HG03045 (cell line): ENCODE data around the gene TGFB2.
"Not testable (repeated sequence)": the region's sequence is repeated elsewhere in the genome, so short reads cannot be mapped to it uniquely, and the experiment has no call there.

ENCODE experiments used
- ATAC-seq: cut with Tn5 transposase; IDR thresholded peaks from one replicate; pipeline ENCODE4 v1.9.1; 2021; ENCODE audit warnings: mild to moderate bottlenecking, moderate library complexity; ENCODE audit not compliant: unreplicated experiment

Gene TGFB2

DNA sequence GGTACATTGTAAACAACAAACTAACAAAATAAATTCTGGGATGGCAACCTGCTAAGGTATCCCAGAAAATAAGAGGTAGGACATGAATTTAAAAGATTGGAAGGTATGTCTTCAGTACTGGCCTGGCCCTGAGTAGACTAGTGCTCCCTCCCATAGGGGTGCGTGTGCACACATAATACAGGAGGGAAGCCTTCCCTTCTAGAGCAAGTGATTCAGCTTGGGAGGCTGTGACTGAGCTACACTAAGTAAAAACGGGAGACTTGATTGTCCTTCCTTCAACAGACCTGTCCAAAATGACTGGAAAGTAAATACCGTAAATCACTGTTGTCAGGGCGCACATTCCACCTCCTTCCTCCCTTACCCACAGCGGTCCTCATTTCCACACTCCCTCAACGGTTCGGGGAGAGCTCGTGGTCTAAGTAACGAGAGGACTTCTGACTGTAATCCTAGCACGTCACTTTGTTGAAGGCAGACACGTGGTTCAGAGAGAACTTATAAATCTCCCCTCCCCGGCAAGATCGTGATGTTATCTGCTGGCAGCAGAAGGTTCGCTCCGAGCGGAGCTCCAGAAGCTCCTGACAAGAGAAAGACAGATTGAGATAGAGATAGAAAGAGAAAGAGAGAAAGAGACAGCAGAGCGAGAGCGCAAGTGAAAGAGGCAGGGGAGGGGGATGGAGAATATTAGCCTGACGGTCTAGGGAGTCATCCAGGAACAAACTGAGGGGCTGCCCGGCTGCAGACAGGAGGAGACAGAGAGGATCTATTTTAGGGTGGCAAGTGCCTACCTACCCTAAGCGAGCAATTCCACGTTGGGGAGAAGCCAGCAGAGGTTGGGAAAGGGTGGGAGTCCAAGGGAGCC, at the start of gene TGFB2:
TSS of gene TGFB2 (plus strand) at position 523 of the 859 bp plus-strand sequence. CDS start 1,366 bp downstream, outside the sequence.
- ATAC-seq: peak; percentile 45

- ATAC-seq: no peak
Measured at GRCh38 chr1:218296162-218296561, 49.0 kb upstream of the TGFB2 start.

- no peak for ATAC-seq
Measured at GRCh38 chr1:218297461-218297860, 47.7 kb upstream of the TGFB2 start.

GRCh38 chr1:218297867-218298266, 47.3 kb upstream of the TGFB2 start:
- no peak for ATAC-seq

- ATAC-seq: no peak
Measured at GRCh38 chr1:218298398-218298797, 46.7 kb upstream of the TGFB2 start.

GRCh38 chr1:218299416-218299815, 45.7 kb upstream of the TGFB2 start:
- ATAC-seq: no peak

- ATAC-seq: no peak
Measured at GRCh38 chr1:218301217-218301616, 43.9 kb upstream of the TGFB2 start.

- no peak for ATAC-seq
Measured at GRCh38 chr1:218302155-218302554, 43.0 kb upstream of the TGFB2 start.

DNA sequence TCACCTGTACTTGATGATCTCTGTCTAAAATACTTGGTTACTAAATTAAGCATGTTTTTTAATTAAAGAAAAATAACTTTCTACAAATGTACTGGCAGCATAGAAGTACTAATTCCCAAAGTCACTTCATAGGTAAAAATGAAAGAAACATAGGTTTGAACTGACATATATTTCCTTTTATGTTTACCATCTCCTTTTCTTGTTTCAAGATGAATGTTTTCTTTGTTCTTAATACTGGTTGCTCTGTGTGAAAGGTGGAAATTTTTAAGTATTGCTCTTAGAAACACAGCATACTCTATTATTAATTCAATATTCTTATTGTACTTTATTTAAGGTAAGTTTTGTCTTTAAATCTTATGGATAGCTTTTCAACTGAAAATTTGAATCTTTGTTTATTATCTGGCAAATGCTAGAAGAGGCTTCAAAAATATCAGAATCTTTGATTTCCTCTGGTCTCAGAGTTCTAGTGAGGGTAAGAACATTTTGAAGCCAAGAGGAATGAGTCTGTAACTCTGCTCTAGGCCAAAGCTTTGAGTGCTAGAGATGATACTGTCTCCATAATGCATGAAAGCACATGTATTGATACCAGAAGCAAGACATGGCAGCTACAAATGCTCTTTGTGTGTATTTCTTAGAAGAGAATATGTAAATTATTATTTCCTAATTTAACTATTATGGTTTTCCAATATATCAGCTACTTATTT, 41.8 kb upstream of the TGFB2 start:
- ATAC-seq: no peak

DNA sequence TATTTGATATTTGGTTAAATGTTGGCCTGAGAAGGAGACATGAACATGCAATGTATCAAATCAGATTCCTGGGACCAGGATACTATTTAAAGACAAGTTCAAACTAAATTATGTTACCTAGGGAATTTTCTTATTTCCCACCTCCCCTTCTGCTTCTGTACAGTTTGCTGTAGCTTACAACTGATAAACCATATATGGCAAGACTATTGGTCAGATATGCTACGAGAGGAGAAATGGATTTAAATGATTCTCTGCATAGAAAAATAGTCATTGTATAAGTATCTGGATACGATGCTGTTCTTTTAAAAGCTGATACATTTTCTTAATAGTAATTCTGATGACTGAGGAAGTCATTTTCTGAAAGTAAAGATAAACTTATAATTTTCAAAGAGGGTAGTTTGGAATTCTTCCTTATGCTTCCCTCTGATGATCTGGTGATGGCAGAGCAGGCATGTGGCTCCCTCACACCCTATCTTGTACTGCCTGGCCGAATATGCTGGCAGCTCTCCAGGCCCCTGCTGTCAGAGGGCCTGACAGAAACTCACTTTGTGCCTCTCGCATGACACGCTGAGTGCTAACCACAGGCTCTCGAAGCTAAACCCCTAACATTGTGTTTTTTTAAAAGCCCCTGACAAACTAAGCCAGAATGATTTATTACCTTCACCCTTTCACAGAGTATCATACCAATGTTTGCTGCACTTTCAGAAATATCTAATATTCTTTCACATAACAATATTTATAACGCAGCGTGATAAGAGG, 40.7 kb upstream of the TGFB2 start:
- no peak for ATAC-seq

- ATAC-seq: no peak
Measured at GRCh38 chr1:218305472-218306064, 39.6 kb upstream of the TGFB2 start.

GRCh38 chr1:218312509-218312908, 32.6 kb upstream of the TGFB2 start:
- ATAC-seq: no peak

DNA sequence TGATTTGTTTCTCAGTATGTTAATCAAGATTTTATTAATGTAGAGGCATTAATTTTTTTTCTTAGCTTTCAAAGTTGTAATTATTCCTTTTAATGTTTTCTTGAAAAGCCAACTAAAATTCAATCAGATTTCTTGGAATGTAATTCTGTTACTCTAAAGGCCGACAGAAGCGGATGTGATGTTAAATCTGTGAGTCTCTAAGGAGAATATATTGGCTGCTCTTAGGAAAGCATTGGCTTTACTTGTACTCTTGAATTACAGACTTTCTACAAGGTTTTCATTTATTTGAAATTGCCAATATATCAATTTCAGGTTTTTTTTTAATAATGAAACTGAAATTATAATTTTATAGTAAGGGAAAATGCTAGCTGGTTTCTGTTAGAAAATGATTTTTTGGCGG, 30.8 kb upstream of the TGFB2 start:
- ATAC-seq: no peak

DNA sequence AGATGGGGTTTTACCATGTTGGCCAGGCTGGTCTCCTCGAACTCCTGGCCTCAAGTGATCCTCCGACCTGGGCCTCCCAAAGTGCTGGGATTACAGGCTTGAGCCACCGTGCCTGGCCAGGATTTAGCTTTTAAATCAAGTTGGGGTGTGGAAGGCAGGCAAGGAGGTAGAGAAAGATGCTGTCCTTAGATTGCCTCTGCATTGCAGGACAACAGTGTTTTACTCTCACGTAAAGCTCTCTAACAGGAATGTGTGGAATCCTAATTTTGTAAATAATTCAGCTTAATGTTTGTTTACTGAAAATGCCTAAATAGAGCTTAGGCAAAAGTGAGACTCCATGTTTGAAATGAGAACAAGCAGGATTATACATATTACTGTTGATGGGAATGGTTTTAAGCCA, 29.5 kb upstream of the TGFB2 start:
- ATAC-seq: no peak

DNA sequence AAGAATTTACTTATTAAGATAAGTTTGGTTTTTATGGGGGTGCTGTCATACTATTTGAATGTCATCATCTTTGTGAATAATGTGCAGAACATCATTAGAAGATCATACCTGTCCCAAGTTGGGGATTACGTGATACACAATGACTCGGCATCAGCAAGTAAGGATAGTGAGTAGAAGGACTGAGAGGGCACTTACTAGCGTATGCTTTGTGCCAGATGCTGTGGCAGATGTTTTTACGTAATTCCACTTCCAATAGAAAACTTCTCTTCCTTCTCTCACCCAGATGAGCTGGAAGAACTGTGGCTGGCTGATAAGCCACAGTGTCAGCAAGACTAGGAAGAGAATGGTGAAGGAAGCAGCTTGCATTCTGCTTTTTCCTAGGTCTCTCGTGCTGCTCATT, 28.1 kb upstream of the TGFB2 start:
- ATAC-seq: no peak

GRCh38 chr1:218320182-218320581, 25.0 kb upstream of the TGFB2 start:
- not testable (repeated sequence) for ATAC-seq

GRCh38 chr1:218322762-218323161, 22.4 kb upstream of the TGFB2 start:
- ATAC-seq: no peak

DNA sequence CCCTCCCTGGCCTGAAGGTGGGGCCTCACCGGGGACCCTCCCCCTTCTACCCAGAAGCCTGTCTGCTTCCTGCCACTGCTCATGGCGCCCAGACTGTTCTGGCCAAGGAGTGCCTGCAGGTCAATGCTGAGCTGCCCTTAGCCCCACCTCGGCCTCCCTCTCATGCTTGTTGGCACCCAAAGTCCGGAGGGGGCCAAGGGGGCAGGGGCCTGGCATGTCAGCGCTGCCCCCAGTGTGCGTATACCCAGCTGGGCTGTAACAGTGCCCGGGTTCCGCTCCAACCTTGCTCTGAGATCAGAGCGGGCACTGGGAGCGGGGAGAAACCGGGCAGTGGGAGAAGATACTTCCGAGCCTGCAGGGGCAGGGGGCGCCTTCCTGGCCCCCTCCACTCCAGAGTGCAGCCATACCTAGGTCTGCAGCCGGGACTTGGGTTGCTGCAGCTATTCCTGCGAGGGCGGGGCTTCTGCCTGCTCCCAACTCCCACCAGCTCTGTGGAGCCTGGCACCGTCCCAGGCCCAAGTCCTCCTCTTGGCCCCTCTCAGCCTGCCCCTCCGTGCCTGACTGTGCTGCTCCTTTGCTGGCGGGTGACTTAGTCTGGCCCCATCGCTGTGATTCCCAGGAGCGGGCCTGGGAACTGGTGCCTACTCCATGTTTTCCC, 21.4 kb upstream of the TGFB2 start:
- ATAC-seq: no peak

DNA sequence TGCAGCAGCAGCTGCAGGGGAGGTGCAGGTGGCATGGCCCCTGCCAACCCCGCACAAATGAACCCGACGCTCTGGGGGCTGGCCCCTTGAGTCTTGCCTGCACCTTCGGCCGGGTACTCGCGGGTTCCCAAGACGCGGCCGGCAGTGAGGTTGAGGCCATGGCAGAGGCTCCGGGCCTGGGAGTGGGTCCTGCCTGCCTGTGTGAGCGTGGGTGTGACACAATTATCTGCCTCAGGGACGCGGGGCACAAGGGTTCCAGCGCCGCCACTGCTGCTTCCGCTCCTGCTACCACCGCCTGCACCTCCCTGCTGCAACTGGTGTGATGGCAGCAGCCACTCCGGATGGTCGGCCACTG, 20.9 kb upstream of the TGFB2 start:
- no peak for ATAC-seq

DNA sequence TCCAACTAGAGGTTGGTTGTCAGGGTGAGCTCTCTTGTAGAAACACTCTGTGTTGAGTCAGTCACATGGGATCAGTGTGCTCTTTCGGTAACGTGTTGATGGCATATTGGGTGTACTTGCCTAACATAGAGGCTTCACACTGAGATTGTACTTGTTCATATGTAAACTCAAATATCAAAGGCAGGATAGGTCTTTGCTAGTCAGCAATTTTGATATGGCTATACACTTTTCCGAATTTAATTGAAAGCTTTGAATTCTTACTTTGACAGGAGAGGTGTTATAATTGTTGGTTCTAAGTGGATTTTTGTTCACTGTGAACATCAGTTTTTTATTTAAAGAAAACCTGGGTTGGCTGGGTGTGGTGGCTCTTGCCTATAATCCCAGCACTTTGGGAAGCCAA, 16.4 kb upstream of the TGFB2 start:
- no peak for ATAC-seq
